DMS153 treated with DMSO at 0.1 percent for 48 hours (cell line): ENCODE measurements around the gene UST.

Experiments
- DNase-seq: peaks from one replicate; lab custom pipeline; 2025; ENCODE audit not compliant: unreplicated experiment; lab: John Stamatoyannopoulos, UW

Gene UST

DNA sequence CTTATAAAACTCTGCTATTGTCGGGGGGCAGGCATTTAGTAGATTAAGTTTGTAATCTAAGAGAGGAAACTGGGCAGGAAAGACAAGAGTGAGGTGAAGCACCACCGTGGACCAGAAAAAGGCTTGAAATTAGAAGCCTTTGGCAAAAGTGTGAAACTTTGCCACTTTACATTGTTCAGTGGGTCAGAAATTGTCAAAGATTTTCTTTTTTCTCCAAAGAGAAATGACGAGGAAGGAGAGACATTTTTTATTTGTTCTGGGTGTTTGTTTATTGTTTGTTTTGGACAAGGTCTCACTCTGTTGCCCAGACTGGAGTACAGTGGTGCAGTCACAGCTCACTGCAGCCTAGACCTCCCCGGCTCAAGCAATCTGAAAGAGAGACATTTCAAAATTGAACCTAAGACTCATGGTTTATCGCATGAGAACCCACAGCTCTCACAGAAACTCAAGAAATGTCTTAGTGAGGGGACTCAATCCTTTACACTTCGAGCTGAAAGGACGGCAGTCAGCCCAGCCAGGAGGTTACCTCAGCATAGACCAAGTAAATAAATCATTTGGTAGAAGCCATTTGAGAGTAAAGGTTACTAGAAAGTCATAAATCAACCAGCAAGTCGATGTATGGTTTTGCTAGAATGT lies 307.8 kb downstream of the UST start:
- DNase-seq = no peak

DNA sequence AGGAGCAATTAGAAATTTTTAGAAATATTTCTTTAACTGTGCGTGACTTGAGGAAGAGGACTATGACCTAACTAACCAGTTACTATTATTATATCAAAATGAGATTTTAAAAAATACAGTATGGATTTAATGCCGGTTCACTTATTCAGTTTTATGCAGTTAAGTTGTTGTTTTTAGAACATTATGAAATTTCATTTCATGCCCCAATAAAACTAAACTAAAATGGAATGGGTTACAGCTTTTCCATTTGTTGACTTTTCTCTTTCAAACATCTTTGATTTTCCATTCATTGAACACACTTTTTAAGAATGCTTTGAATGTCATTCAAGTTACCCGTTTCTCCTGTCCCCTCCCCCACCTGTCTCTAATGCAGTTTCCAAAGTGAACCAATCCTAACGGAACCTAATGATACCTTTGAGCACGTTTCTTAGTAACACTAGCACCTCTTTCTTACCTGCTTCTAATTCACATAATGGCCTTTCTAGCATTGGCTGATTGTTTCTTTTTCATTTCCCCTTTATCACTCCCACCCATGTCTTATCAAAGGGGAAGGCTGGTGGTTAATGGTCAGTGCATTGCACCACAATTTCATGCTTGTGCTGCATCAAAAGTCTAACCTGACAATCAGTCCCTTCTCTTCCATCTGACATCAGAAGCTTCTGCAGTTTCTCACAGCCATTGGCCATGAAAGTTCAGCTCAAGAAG lies 308.5 kb downstream of the UST start:
- DNase-seq = no peak

GRCh38 chr6:149056777-149057463 lies 310.1 kb downstream of the UST start:
- DNase-seq = no peak

GRCh38 chr6:149057464-149057840 lies 310.6 kb downstream of the UST start:
- DNase-seq = no peak

DNA sequence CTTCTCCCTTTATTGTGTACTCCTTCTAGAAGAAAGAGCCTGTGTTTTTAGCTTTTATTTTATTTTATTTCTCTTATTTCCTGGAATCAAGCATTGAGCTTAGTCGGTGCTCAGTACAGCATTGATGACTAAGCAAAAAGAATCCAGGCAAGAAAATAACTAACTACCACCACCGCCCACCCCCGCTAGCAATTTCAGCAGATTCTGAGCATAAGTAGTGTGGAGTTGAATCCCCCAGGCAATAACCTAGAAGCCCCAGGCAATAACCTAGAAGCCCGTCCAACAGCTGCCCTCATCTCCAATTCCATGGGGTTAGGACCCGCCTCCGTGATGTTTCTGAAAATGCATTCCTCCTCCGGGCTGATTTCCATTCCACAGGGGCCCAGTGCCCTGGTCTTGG lies 312.7 kb downstream of the UST start:
- DNase-seq = no peak

DNA sequence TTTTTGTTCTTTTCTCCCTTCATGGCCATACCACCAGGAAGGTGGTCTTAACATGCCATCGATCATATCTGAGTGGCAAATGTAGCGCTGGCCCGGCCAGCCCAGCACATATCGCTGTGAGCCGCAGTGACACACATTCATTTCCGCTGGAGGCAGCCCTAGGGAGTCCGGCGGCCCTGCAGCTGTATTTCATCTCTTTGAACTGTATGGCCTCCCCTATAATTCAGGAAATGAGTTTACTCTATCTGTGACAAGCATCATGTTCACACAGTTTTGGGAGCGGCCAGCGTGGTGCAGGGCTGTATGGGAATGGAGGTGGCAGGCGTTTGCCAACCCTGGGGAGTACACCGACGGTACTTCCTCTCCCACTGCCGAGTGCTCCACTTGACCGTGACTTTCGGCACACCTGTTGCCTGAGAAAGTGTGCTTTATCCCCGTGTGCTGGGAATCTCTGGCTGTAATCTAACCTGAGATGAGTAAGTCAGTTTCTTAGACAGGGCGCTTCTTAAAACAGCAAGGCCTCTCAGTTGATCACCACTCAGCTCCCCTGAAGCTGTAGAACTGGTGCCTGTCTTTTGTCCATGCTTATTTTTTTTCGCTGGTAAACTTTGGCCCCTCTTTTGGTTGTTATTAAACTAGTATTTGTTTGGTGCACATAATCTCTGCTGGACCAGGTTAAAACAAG lies 313.6 kb downstream of the UST start:
- peak; percentile 57 for DNase-seq

DNA sequence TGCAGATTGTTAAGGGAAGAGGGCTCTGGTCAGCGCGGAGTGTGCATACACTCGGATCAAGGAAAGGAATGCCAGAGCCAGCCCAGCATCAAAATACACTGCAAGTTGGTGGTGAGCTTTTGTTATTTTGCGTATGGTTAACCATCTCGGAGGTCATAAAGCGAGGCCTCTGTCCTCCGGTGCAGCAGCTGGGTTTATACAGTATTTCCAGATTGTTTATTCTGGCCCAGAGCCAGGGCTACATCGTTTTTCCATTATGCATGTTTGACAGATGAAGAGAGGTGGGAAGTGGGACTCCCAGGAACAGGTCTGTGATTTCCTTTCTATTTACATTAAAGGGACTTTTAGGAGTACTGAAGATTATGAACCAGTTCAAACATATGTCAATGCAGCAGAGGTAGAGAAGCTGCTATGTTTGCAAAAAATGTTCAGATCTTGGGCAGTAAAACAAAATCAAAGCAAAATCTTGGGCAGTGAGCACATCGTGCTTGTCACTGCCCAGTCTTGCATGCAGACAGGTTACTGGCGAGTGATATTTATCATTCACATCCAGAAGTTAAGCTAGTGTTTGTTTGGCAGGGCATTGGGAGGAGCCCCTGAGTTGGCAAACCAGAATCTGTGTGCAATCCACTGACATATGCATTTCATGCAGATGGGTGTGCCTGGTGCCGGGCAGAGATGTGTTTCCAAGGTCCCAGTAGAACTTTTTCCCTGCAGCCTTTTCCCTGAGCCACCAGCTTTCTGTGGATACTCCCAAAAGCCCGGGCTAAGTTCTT lies 314.3 kb downstream of the UST start:
- peak; percentile 86 for DNase-seq

DNA sequence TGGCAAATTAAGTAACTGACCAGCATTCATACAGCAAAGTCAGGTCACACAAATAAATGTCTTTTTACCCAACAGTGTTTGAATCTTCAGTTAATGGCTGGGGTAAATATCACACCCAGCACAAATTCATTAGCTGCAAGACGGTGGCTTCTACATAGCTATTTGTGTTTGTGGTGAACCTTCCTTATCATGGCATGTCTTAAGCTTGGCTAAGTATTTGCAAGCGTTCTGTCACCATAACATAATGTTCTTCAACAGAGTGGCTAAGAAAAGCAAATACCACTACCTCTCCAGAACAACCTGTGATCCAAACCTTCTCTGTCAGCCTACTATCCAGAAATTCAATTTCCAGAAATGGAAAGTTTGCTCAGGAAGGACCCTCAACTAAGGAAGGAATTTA lies 315.1 kb downstream of the UST start:
- DNase-seq = no peak

GRCh38 chr6:149062653-149063348 lies 316.0 kb downstream of the UST start:
- DNase-seq = no peak

DNA sequence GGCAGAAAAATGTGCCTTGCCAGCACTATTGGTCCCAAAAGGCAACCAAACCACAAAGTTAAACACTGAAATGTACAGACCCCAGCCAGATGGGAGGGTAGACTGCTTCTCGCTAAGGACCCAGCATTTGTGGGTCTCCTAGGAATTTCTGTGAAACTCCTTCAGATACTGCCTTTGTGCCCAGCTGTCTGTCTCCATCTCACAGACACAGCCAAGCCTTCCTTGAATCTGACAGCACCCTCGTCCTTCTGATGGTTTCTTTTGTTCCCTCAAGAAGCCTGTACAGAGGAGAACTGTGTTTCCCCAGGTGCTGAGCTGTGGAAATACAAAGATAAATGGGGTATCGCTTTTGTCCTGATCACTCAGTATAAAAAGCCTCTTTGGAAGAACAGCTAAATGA lies 316.6 kb downstream of the UST start:
- no peak for DNase-seq

DNA sequence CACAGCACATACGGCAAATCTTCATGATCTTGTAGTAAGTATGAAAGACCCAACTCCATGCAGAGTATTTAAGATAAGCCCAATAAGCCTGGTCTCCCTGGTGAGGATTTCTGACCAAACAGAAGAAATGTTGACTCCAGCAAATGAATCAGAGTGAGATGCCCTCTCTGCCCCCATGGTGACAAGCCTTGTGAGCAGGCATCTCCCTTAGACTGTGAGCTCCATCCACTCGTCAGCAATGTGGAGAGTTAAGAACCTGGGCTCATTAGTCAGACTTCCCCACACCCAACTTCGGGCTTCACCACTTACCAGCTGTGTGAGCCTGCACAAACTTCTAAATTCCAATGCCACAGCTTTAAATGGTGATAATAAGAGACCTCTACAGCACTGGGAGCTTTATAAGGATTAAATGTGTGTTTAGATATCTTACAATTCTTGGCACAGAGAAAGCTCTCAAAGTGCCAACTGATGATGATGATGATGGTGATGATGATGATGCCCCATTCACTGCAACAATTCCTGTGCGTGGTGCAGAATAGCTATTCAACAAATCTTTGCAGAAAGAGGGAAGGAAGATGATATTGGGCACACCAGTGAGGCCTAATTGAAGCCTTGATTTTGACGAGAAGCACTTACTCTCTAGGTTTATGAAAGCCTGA lies 317.3 kb downstream of the UST start:
- no peak for DNase-seq

DNA sequence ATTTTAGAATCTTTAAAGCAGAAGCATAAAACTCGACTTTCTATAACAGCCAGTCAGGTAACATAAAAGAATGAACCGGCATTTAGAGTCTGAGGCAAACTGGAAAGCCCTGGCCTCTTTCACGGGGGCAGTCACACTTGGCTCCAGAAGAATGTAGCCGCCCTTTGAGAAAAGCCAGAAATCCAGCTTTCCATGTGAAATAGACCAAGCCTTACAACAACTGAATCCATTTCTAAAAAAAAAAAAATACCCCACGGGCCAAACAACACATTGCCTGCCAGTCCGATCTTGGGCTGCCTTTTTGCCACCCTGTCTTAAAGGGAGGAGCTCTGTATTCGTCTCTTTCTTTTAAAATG lies 317.8 kb downstream of the UST start:
- no peak for DNase-seq

GRCh38 chr6:149065121-149065520 lies 318.3 kb downstream of the UST start:
- no peak for DNase-seq

DNA sequence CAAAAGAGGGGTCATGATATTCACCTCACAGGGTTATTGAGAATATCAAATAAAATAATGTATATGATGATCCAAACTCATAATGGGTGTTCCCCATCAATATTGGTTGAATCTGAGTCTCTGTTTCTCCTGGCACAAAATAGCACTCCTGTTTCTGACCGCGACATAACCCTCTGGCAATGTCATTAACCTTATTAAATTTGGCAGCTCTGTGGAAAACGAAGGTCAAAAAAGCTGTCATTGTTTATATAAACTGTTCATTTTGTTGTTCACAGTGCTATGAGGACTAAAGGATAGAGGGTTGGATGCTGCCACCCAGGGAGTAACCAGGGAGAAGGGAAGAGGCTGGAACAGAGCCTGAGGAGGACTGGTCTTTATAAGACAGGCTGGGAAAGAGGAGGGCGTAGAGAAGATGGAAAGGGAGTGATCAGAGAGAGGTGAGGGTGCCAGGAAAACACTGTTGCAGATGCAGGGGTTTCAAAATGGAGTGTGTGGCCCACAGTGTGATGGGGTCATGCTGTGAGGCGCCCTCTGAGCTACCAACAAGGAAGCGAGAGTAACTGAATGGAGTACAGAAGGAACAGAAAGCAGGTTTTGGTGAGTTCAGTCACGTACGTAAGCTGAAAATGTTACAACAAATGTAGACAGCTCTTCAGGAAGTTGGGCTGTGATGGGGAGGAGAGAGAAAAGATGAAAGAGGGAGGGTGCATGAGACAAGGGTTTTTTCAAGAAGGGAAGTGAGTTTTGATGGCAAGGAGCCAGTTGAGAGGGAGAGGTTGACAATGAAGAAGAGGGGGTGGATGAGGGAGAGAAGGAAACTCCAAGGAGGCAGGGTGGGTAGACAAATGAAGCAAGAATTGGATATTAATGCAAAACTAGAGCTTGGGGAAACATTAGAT lies 319.1 kb downstream of the UST start:
- no peak for DNase-seq

DNA sequence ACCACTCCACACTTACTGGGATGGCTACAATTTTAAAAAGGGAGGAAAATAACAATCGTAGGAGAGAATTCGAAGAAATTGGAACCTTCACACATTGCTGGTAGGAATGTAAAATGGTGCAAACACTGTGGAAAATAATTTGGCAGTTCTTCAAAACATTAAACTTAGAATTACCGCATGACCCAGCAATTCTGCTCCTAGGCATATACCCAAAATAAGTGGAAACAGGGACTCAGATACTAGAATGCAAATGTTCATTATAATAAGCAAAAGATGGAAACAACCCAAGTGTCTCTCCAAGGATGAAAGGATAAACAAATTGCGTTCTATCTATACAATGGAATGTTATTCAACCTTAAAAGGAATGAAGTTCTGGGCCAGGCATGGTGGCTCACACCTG lies 325.2 kb downstream of the UST start:
- no peak for DNase-seq

GRCh38 chr6:149074832-149075258 lies 328.0 kb downstream of the UST start:
- DNase-seq = no peak

- DNase-seq = no peak
These were observed 329.0 kb downstream of the UST start for GRCh38 chr6:149075616-149076354.

DNA sequence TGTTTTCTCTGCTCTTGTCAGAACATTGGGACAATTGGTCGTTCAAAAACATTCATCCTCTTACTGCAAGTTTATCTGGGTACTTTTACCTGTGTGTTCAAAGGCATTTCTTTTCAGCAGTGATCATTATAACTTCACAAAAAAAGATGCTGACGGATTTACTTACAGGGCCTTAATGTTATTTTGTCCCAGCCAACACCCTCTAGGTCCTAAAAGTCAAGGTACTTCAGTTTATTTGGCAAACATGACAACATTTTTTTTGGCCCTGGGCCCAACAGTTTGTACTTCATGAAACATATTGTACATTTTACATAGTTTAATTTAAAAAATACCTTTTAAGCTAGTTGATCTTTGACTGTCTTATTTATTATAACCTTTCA lies 329.5 kb downstream of the UST start:
- DNase-seq = no peak
